Measurements from ENCODE around the gene PRDM16.

DNA sequence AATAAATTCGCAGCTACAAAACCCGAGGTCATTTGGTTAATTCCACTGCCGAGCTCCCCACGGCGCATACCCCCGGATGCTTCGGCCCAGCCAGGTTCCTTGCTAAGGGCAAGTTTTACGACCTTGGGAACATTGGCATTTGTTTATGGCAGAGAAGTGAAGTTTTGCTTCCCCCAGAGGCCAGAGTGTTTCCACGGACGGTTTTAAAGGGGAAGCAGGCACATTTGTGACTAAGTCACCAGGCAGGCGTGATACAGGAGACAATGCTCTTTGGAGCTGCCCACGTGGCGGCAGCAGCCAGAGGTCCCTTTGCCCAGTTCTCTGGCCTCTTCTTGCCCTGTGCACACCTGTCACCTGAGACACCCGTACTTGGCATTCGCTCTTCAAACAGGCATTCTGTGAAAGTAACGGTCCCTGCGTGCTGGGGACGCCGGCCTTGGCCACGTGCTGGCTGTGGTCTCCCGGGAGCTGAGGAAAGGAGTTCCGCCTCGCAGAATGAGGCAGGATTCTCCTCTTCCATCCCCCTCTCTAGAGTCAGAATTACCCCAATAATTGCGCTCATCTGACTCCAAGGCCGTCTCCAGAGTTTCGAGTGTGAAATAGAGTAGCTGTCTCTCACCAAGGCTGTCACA is 138.3 kb downstream of the PRDM16 start:
- TF ChIP-seq, protein P1, sequence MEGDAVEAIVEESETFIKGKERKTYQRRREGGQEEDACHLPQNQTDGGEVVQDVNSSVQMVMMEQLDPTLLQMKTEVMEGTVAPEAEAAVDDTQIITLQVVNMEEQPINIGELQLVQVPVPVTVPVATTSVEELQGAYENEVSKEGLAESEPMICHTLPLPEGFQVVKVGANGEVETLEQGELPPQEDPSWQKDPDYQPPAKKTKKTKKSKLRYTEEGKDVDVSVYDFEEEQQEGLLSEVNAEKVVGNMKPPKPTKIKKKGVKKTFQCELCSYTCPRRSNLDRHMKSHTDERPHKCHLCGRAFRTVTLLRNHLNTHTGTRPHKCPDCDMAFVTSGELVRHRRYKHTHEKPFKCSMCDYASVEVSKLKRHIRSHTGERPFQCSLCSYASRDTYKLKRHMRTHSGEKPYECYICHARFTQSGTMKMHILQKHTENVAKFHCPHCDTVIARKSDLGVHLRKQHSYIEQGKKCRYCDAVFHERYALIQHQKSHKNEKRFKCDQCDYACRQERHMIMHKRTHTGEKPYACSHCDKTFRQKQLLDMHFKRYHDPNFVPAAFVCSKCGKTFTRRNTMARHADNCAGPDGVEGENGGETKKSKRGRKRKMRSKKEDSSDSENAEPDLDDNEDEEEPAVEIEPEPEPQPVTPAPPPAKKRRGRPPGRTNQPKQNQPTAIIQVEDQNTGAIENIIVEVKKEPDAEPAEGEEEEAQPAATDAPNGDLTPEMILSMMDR (IDR thresholded peaks at IDR 0.05; ENCODE audit: low read depth, low read length) = no peak
- no peak for TF ChIP-seq MYC (IDR thresholded peaks at IDR 0.05; ENCODE audit: low read depth, low read length)
